DOHH2 (cell line): ENCODE results near the gene FOXP2.

Experiments
- H3F3A ChIP-seq: fragments of 200-600 bp; sonication (generic), shearing (Covaris generic); 2 replicates; pipeline ENCODE4 v1.6.0; 2016; ENCODE audit warnings: antibody characterized with exemption, mild to moderate bottlenecking; ENCODE audit not compliant: control insufficient read depth, insufficient read depth
- H3K27ac ChIP-seq: fragments of 200-600 bp; sonication (generic); 2 replicates; pipeline ENCODE4 v1.5.1; 2014; ENCODE audit warnings: low read depth, mild to moderate bottlenecking, low read length, moderate library complexity
- H3K27me3 ChIP-seq: fragments of 200-600 bp; sonication (generic); 2 replicates; pipeline ENCODE4 v1.6.1; 2014; ENCODE audit warnings: mild to moderate bottlenecking, low read length, mixed read lengths; ENCODE audit not compliant: control insufficient read depth
- H3K36me3 ChIP-seq: fragments of 200-600 bp; sonication (generic); 2 replicates; pipeline ENCODE4 v1.6.1; 2014; ENCODE audit warnings: mild to moderate bottlenecking, low read length, moderate library complexity, mixed read lengths; ENCODE audit not compliant: control insufficient read depth
- H3K4me1 ChIP-seq: fragments of 200-600 bp; sonication (generic); 2 replicates; pipeline ENCODE4 v1.6.1; 2014; ENCODE audit warnings: mild to moderate bottlenecking, low read length, mixed read lengths; ENCODE audit not compliant: control insufficient read depth
- H3K4me2 ChIP-seq: fragments of 200-600 bp; sonication (generic); 2 replicates; pipeline ENCODE4 v1.6.0; 2014; ENCODE audit warnings: mild to moderate bottlenecking, low read length, moderate library complexity
- H3K4me3 ChIP-seq: fragments of 200-600 bp; sonication (generic); 2 replicates; pipeline ENCODE4 v1.5.1; 2014; ENCODE audit warnings: mild to moderate bottlenecking, low read length, mixed read lengths
- H3K79me2 ChIP-seq: fragments of 200-600 bp; sonication (generic); 2 replicates; pipeline ENCODE4 v1.6.1; 2014; ENCODE audit warnings: mild to moderate bottlenecking, low read length, mixed read lengths; ENCODE audit not compliant: control insufficient read depth
- H3K9me2 ChIP-seq: fragments of 200-600 bp; sonication (generic); replicated peaks from 2 replicates; pipeline ENCODE4 v1.6.1; 2014; ENCODE audit warnings: mild to moderate bottlenecking, low read length, mixed read lengths; ENCODE audit not compliant: control insufficient read depth
- H3K9me3 ChIP-seq: fragments of 200-600 bp; sonication (generic); 2 replicates; pipeline ENCODE4 v1.6.1; 2014; ENCODE audit warnings: antibody characterized with exemption, low read length, mixed read lengths; ENCODE audit not compliant: control insufficient read depth, insufficient read depth
- H4K20me1 ChIP-seq: fragments of 200-600 bp; sonication (generic); 2 replicates; pipeline ENCODE4 v1.6.0; 2014; ENCODE audit warnings: low read depth, mild to moderate bottlenecking, antibody characterized with exemption, low read length, moderate library complexity; ENCODE audit not compliant: control insufficient read depth, insufficient read depth
- CTCF ChIP-seq: fragments of 200-600 bp; sonication (generic); IDR thresholded peaks from one replicate; pipeline ENCODE4 v1.5.1; 2014; ENCODE audit warnings: antibody characterized with exemption, mild to moderate bottlenecking, low read depth, low read length; ENCODE audit not compliant: poor library complexity, severe bottlenecking
- EZH2phosphoT487 ChIP-seq: fragments of 200-600 bp; sonication (generic); IDR thresholded peaks from 2 replicates; pipeline ENCODE4 v1.6.1; 2017; ENCODE audit warnings: borderline replicate concordance, mild to moderate bottlenecking, antibody characterized with exemption, low read length, moderate library complexity, mixed read lengths

The FOXP2 gene

GRCh38 chr7:114414156-114415063 lies at the start of gene FOXP2:
TSS of gene FOXP2 (plus strand) at chr7:114414815. CDS start at chr7:114426512, 11,697 bp downstream.
- Histone ChIP-seq H3K79me2 (no peaks in the 10 kb centered on the region), H3K36me3 (no peaks in the 10 kb centered on the region), H3K4me2 (no peak within 1 kb of the TSS), H3F3A (no peaks in the 10 kb centered on the region), H3K9me2 (no peaks in the 10 kb centered on the region), H4K20me1 (no peaks in the 10 kb centered on the region), H3K27ac (no peak within 1 kb of the TSS), H3K4me3 (no peak within 1 kb of the TSS), H3K9me3 (no peaks in the 10 kb centered on the region), H3K4me1 (no peaks in the 10 kb centered on the region), H3K27me3 (0 out of 2 replicates have a peak, but pooled peaks cover 4% of the 10 kb centered on the region)
- TF ChIP-seq EZH2phosphoT487 (no peak), CTCF (no peak)

- TF ChIP-seq CTCF (no peak), EZH2phosphoT487 (no peak)
Measured at GRCh38 chr7:114365791-114366190, 48.8 kb upstream of the FOXP2 start.

GRCh38 chr7:114368492-114368891 lies 46.1 kb upstream of the FOXP2 start:
- H3K36me3 ChIP-seq, result no peaks in the 10 kb centered on the region
- no peaks in the 10 kb centered on the region for H3K79me2 ChIP-seq
- no peaks in the 10 kb centered on the region for H4K20me1 ChIP-seq
- TF ChIP-seq EZH2phosphoT487, result no peak
- no peak for TF ChIP-seq CTCF
- no peaks in the 10 kb centered on the region for H3K4me1 ChIP-seq
- no peak overlapping the region for H3K4me3 ChIP-seq
- no peaks in the 10 kb centered on the region for H3K9me2 ChIP-seq
- H3K4me2 ChIP-seq, result no peak overlapping the region
- H3K27ac ChIP-seq, result no peak overlapping the region
- H3F3A ChIP-seq, result no peaks in the 10 kb centered on the region
- no peaks in the 10 kb centered on the region for H3K9me3 ChIP-seq
- H3K27me3 ChIP-seq, result no peaks in the 10 kb centered on the region

More at GRCh38 chr7:114365791-114366190, 48.8 kb upstream of the FOXP2 start:
- Histone ChIP-seq H3K4me1 (no peaks in the 10 kb centered on the region), H3K27me3 (no peaks in the 10 kb centered on the region), H3K79me2 (no peaks in the 10 kb centered on the region), H3K36me3 (no peaks in the 10 kb centered on the region), H3F3A (no peaks in the 10 kb centered on the region), H3K4me2 (no peak overlapping the region), H4K20me1 (no peaks in the 10 kb centered on the region), H3K4me3 (no peak overlapping the region), H3K9me3 (no peaks in the 10 kb centered on the region), H3K9me2 (no peaks in the 10 kb centered on the region), H3K27ac (no peak overlapping the region)
